Measurements from ENCODE around the gene CNTNAP2.

DNA sequence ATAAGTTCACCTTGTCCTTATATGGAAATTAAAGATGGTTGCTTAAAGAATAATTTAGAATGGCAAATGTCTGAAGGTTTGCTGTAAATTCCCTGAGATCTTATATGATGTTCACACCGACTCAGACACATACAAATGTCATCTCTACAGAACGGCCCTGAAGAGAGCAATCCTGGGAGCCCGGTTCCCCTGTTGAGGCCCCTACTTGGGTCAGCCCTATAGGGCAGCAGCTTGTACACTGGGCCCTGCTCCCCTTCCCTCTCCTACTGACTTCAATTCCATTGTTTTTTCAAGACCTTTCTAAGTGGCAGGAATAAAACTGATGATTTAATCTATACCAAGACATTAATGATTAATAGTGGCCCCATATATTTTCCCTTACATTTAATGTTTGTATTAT lies 1660.7 kb downstream of the CNTNAP2 start:
- TF ChIP-seq, protein P1, sequence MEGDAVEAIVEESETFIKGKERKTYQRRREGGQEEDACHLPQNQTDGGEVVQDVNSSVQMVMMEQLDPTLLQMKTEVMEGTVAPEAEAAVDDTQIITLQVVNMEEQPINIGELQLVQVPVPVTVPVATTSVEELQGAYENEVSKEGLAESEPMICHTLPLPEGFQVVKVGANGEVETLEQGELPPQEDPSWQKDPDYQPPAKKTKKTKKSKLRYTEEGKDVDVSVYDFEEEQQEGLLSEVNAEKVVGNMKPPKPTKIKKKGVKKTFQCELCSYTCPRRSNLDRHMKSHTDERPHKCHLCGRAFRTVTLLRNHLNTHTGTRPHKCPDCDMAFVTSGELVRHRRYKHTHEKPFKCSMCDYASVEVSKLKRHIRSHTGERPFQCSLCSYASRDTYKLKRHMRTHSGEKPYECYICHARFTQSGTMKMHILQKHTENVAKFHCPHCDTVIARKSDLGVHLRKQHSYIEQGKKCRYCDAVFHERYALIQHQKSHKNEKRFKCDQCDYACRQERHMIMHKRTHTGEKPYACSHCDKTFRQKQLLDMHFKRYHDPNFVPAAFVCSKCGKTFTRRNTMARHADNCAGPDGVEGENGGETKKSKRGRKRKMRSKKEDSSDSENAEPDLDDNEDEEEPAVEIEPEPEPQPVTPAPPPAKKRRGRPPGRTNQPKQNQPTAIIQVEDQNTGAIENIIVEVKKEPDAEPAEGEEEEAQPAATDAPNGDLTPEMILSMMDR (IDR thresholded peaks at IDR 0.05) = no peak
- TF ChIP-seq POLR2A (IDR thresholded peaks at IDR 0.05) = no peak

All from suprapubic skin (tissue), 3 donors.